HG03103 (cell line): ENCODE measurements around the gene ZSWIM5.

Source experiments
- ATAC-seq: cut with Tn5 transposase; IDR thresholded peaks from one replicate; pipeline ENCODE4 v1.9.1; 2021; ENCODE audit warnings: low read depth; ENCODE audit not compliant: unreplicated experiment

The ZSWIM5 gene

DNA sequence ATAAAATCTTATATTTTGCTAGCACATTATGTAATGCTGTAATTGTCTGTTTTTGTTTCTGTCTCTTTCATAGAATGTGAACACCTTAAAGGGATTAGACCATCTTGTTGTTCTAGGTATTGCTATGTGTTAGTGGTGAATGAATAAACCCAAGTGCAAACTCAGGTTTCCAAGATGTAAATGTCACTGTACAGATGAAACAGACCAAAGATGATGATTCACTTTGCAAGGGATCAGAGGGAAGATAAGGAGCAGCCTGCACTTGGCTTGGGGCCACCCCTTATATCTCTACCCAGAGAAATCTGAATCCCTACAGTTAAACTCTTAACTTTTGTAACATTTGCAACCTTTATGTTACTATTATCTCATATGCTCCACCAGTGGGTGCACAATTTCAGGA, 168.9 kb downstream of the ZSWIM5 start:
- no peak for ATAC-seq

DNA sequence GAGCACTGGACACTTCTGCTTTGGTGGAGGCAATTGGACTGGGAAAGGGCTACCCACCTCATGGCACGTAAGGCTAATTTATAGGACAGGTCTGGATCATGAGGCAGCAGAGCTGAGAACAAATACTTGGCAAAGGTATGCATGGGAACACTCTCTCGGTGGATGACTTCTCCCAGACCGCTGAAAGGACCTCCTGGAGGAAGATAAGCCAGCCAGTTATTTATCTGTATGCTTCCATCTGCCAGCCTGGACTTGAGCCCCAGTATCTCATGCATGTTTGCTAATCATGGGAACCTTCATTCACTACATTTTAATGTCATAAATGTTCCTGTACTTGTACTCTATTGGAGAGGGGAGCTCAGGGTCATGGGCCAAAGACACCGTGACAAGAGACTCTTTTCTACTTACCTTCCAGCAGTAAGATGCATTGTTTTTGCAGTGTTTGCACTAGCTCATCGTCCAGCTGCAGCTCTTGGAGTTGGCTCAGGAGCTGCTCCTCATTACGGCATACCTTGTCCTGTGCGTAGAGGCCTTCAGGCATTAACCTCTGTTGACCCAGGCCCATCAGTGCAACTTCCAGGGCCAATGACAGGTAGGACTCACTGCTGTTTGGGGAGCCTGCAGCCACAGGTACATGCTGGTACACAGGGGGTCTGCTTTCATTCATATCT, 170.6 kb downstream of the ZSWIM5 start:
- no peak for ATAC-seq

DNA sequence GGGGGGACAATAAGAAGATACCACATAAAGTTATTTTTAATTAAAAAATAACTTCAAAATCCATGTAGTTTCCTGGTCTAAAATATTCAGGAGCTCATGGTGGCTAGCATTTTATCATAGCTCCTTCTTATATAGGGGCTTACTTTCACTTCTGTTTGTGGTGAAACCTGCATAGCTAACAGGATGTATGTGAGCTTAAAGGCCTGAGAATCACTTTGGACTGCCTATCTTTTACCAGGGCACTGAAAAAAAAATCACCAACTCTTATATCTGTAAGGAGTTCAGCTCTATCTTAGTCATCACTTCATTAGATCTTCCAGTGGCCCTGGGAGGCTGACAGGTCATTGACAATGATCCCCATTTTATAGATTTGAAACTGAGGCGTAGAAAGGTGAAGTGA, 173.0 kb downstream of the ZSWIM5 start:
- ATAC-seq, result no peak

DNA sequence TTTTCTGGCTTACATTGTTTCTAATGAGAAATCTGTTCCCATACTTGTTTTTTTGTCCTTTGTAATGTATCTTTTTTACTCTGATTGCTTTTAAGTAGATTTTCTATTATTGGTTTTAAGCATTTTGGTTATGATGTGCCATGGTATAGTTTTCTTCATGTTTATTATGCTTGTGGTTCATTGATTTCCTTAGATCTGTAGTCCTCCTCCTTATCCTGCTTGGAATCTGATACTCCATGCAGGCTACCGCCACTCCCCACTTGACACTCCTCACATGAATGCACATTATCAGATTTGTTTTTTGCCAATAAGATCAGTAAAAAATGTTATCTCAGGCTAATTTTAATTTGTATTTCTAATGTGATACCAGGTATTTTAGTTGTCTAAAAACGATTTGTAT, 173.6 kb downstream of the ZSWIM5 start:
- no peak for ATAC-seq

DNA sequence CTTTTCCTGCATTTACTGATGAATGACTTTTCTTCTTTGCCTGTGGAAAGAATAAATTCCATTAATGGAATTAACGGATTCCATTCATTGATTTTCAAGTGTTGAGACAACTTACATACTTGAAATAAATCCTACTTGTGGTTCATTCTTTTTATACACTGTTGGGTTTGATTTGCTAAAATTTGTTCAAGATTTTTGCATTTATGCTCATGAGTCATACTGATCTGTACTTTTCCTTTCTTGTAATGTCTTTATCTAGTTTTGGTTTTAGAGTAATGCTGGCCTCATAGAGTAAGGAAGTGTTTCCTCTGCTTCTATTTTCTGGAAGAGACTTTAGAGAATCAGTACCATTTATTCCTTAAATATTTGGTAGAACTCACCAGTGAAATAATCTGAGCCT, 180.0 kb downstream of the ZSWIM5 start:
- no peak for ATAC-seq

DNA sequence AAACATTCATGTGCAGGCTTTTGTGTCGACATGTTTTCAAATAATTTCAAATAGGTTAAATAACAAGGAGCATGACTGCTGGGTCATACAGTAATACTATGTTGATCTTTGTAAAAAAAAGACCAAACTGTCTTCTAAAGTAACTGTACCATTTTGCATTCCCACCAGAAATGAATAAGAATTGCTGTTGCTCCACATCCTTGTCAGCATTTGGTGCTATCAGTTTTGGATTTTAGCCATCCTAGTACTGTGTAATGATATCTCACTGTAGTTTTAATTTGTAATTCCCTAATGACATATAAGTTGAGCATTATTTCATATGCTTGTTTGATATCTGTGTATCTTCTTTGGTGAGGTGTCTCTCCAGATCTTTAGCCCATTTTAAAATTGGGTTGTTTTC, 182.7 kb downstream of the ZSWIM5 start:
- no peak for ATAC-seq

DNA sequence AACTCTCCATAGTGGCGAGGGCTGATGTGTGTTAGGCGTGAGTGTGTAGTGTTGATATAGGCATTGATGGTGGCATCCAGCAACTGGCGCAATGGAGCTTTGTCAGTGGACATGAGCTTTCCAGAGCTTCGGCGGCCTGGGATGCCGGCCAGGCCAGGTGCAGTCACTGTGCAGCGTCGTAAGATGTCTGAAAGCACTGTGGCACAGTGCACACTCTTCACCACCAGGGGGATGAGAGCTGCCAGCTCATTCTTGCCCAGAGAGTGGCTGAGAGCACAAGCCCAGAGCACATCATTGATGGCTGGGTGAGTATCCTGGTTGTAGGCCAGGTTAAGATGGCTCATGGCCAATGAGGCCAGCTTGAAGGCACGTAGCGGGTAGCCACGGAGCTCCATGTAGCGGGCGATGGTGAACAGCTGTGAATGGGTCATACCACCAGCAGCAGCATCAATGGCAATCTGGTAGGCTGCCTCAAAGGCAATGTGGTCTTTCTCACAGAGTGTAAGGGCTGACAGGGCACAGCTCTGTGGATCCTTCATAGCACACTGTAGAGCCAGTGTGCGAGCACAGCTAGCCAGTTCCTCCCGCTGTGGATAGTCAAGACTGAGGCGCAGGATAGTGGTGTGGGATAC, 187.7 kb downstream of the ZSWIM5 start:
- ATAC-seq, result peak; percentile 77

DNA sequence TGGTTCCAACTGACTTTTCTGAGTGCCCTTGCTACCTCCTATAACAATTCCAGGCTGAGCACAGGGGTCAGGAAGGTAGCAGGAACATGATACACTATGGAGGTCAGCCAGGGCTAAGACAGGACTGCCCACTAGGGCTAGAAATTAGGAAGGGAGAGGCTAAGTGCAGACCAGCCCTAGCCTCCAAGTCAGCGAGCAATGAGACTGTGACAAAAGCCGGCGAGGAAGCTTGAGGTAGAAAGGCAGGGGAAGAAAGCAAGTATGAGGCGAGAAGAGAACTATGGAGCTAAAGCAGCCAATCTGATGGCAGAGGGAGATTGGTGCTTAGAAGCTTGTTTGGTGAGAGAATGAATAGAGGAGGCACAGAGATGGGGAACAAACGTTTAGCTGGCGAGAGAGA, 189.6 kb downstream of the ZSWIM5 start:
- ATAC-seq, result no peak

DNA sequence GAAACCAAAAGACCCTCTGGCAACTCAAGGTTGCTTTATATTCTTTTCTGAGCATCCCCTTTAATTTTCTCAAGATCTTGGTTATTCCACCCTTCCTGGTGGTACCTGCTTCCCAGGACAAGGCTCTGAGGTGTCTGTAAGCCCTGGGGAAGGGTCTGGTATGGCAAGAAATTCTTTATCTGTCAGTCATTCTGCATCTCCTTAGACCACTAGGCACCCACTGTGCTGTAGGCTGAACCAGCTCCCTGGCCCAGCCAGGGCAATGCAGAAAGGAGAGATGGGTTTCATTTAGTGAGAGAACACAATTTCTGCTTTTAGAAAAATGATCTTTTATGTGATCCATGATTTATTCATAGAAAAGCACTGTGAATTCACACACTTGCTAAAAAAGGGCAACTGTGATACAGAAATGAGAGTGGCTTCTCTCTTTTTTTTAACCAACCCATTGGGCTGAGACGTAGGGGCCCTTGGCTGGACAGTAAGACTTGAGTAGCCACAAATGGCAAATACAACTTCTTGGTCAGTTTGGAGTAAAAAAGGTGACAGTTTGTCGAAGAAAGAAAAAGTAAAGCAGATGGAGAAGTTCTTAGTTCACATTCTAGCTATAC, 190.2 kb downstream of the ZSWIM5 start:
- ATAC-seq, result no peak

DNA sequence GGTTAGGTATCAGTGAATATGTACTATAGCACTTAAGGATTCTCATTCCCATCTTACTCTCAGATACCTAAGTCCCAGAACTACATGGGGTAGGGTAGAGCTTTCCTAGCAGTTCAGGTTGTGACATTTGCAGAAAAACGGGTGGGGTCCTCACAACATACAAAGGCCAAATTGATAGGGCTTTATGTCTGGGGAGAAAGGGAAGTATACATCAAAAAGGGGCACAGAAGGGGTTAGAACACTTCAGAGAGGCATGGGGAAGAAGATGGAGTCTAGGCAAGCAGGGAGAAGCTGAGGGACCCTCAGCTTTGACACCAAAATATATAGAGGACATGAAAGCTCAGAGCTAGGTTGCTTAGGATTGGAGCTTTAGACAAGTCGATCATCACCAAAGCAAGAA, 190.7 kb downstream of the ZSWIM5 start:
- ATAC-seq, result no peak

DNA sequence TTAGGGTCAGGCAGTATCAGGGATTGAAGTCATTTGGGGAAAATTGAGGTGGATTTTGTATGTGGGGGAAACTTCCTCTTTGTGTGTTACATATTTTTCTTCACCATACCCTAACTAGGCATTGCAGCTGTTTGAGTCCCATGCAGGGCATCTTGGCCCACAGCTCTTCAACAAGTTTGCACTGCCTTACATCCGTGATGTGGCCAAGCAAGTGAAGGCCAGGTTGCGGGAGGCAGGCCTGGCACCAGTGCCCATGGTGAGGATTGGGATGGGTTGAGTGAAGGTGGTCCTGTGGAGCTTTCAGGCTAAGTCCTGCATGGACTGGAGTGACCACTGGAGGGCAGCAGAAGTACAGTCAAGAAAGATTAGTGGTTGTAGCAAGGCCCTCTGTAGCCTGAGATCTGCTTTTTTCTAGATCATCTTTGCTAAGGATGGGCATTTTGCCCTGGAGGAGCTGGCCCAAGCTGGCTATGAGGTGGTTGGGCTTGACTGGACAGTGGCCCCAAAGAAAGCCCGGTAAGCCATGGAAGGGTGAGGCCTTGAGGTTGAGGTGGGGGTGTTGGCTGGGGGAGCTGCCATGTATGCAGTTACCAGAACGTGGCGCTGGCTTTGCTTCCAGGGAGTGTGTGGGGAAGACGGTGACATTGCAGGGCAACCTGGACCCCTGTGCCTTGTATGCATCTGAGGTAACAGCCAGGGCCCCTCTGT, 191.9 kb downstream of the ZSWIM5 start:
- no peak for ATAC-seq

DNA sequence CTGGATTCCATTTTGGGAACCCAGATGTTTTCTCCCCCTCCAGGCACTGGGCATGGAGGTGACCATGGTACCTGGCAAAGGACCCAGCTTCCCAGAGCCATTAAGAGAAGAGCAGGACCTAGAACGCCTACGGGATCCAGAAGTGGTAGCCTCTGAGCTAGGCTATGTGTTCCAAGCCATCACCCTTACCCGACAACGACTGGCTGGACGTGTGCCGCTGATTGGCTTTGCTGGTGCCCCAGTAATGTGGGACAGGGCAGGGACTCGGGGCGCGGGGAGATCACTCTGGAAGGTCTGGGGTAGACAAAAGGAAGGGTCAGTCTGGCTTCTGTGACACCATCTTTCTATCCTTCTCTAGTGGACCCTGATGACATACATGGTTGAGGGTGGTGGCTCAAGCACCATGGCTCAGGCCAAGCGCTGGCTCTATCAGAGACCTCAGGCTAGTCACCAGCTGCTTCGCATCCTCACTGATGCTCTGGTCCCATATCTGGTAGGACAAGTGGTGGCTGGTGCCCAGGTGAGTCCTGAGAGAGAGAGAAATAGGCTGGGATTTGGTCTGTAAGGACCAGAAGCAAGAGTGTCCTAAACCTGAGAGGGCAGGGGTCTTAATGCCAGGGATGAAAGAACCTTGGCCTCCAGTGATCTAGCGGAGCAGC, 192.7 kb downstream of the ZSWIM5 start:
- ATAC-seq, result no peak

DNA sequence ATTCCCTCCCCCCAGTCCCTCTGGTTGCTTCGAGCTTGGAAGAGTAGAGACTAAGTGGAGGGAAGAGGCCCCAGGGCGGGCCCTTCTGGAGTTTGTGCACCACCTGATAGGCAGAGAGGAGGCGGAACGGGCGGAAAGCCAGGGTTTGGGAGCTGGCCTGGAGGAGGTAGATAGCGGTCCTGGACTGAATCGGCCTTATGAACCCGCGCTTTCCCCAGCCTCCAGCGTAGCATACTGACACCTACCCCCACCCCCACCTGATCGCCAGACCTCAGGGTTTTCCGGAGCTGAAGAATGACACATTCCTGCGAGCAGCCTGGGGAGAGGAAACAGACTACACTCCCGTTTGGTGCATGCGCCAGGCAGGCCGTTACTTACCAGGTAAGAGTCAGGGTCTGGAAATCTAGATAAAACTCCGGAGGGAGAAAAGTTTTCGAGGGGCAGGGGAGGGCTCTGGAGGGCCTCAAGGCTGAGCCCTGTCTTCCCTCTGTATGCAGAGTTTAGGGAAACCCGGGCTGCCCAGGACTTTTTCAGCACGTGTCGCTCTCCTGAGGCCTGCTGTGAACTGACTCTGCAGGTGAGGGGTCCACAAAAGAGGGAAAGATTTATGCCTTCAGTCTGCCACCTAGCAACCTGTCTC, 193.6 kb downstream of the ZSWIM5 start:
- no peak for ATAC-seq

DNA sequence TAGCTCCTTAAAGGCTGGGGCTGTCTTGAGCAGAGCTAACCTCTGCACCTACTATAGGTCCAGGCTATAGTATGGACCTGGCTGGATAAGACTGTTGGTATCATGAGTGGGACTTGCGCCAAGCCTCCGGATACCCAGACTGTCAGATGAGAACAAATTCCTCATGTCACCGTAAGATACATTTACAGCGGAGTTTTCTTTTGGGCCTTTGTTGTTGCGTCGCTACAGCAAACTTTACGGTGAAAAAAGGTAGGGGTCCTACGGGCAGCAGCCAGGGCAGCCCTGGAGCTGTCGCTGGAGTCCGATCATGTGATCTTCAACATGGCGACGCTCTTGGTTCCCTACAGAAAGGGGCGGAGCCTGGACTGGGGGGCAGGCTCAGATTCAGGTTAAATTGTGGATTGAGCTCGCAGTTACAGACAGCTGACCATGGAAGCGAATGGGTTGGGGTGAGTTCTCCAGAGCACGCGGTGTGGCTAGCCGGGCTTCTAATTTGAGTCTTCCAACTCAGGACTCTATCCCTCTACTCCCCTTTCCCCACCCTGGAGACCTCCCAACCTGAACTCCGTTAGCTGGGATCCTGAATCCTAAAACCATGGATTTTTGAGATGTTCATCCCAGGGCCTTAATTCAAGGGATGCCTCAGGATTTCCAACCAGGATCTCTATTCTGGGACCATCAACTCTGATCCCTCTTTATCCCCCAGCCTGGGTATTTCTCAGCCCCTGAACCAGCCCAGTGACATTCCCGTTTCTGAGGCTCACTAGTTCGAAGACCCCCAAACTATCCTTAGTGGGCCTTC, 194.4 kb downstream of the ZSWIM5 start, which contains the start of gene UROD:
UROD (plus strand) TSS at position 418 of the 802 bp plus-strand sequence; CDS start at position 430, 12 bp downstream.
- ATAC-seq, result peak; percentile 60

DNA sequence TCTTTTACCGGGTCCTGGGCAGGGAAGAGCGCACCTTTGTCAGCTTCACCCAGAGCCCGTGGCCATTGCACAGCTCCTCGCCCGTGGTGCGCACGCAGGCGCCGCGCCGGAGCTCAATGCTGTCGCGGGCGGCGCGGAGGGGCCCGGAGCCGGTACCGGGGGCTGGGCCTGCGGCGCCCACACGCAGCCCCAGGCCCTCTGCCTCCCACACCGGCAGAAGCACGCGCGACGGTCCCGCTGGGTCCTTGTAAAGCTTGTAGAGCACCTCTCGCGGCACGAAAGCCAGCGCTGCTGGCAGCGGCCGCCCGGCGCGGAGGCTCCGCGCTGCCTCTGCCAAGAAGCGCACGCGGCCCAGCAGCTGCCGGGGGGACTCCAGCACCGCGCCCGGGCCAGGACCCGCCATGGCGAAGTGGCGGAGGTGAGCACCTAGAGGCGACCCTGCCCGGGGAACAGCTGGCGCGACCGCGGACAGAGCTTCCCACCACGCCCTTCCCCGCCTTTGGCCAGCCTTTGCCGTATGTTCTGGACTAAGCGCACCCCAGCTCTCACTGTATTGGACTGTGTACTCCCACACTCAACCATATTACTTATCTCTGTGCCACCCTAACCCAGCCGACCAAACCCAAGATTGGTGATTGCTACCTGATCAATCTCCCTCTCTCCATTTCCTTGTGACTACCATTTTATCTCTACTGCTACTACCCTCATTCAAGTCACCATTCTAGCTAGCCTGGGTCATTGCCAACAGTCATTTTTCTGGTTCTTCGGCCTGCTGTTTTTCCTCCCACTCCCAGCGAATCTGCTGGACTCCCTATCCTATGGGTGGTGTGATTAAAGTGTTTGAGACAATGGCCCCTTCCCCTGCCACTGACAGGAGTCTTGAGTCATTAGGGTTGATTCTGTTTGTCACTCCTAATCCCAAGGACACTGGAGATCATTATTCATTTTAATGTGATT, 195.3 kb downstream of the ZSWIM5 start, which contains the start of gene HECTD3:
HECTD3 (minus strand) TSS at position 470 of the 957 bp plus-strand sequence; CDS start at position 403, 67 bp downstream.
- peak; percentile 47 for ATAC-seq

DNA sequence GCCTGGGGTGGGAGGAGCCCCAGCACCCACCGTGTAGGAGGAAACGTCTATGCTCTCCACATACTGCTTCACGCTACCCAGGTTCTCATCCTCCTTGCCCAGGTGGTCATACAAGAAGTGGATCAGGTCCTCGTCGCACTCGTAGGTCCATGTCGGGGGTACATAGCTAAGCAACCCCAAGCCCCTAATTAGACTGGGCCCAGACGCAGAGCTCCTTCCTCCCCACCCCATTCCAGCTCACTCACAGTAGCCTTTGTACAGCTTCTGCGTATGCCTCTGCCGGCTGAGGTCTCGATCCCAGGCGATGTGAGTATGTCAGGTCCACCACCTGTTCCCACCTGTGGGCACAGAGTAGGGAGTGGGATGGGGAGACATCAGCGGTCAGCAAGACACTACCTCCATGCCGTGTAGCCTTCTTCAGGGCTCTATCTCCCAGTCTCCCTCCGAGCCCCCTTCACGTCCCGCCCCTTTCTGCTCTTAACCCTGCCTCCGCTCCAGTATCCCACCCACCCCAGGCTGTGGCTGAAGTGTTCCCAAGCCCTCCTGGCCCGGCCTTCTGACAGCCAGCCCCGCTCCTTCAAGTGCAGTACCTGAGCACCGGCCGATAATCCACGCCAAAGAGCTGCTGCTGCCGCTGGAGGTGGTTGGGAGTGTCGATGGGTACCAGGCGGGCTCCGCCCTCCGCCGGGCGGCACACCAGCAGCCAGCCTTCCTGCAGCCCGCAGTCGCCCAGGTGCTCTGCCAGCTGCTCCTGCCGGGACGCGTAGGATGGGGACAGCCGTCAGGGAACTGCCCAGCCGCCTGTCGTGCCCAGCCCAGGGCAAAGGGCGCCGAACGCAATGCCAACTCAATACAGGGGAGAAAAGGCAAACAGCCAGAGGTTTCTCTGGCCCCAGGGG, 196.2 kb downstream of the ZSWIM5 start:
- ATAC-seq, result no peak

DNA sequence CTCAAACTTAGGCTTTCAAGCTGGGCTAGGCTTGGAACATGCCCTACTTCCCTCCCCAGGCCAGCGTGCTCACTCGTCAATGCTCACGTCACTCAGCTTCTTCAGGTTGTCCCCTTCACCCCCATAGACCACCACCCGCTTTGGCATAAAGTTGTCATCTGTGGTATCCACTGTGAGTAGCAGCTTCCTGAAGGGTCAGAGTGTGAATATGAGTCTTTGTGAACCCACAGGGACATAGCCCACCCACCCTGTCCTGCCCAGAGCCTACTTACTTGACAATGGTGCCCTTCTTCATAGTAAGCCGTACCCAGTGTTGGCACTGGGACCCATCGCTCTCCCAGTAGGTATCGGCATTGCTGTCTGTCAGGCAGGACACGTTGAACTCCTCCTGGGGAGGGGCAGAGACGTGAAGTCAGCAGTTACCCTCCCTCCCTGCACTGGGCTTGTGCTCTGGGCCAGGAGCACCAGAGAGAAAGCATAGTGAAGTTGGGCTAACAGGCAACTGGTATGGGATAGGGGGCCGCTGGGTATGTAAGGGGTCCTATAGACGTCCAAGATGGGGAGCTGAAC, 197.0 kb downstream of the ZSWIM5 start:
- ATAC-seq, result no peak
